ENCODE data around the gene TRABD.

TRABD gene

GRCh38 chr22:50205781-50206569 lies 20.3 kb downstream of the TRABD start:
- DNase-seq: no peak

GRCh38 chr22:50206599-50206998 lies 20.9 kb downstream of the TRABD start:
- no peak for DNase-seq

- DNase-seq: no peak
Measured at GRCh38 chr22:50207383-50208140, 21.8 kb downstream of the TRABD start.

GRCh38 chr22:50208430-50208938 lies 22.8 kb downstream of the TRABD start:
- no peak for DNase-seq

GRCh38 chr22:50208939-50209892 lies 23.5 kb downstream of the TRABD start:
- DNase-seq: no peak

GRCh38 chr22:50209893-50210292 lies 24.2 kb downstream of the TRABD start:
- DNase-seq: no peak

GRCh38 chr22:50210378-50211139 lies 24.8 kb downstream of the TRABD start:
- no peak for DNase-seq

GRCh38 chr22:50211147-50211546 lies 25.4 kb downstream of the TRABD start:
- no peak for DNase-seq

GRCh38 chr22:50213263-50213662 lies 27.6 kb downstream of the TRABD start:
- no peak for DNase-seq

- DNase-seq: no peak
Measured at GRCh38 chr22:50215297-50216054, 29.8 kb downstream of the TRABD start.

- no peak for DNase-seq
Measured at GRCh38 chr22:50216055-50216683, 30.5 kb downstream of the TRABD start.

- DNase-seq: no peak
Measured at GRCh38 chr22:50216684-50217520, 31.2 kb downstream of the TRABD start.

GRCh38 chr22:50217543-50218152 lies 31.9 kb downstream of the TRABD start:
- no peak for DNase-seq

- DNase-seq: no peak
Measured at GRCh38 chr22:50218153-50218995, 32.7 kb downstream of the TRABD start.

- no peak for DNase-seq
Measured at GRCh38 chr22:50218996-50219727, 33.4 kb downstream of the TRABD start.

- no peak for DNase-seq
Measured at GRCh38 chr22:50219800-50220602, 34.3 kb downstream of the TRABD start.
